Lower lobe of right lung (tissue), 2 donors: ENCODE results near the gene NRXN3. TPM values are rescaled to one million over a fixed set of nuclear protein-coding genes. Genes with fewer than 3 reads are reported as not detected.

Experiments used
- ATAC-seq, 2 donors: fragments of 200-7000 bp; cut with Tn5 transposase; one replicate each; pipeline ENCODE4 v1.9.1; 2020 to 2022; ENCODE audit warnings: mild to moderate bottlenecking in 2 of 2, moderate library complexity in 2 of 2
- DNase-seq: peaks from one replicate; pipeline ENCODE4 v3.0.0-alpha.2; 2020
- H3K27ac ChIP-seq: fragments of 200-600 bp; one replicate; pipeline ENCODE4 v1.8.0; 2022
- H3K27me3 ChIP-seq: fragments of 200-600 bp; one replicate; pipeline ENCODE4 v1.8.0; 2022; ENCODE audit warnings: low read depth
- H3K36me3 ChIP-seq: fragments of 200-600 bp; one replicate; pipeline ENCODE4 v1.8.0; 2022; ENCODE audit warnings: mild to moderate bottlenecking
- H3K4me1 ChIP-seq: fragments of 200-600 bp; one replicate; pipeline ENCODE4 v1.8.0; 2022
- H3K4me3 ChIP-seq: fragments of 200-600 bp; one replicate; pipeline ENCODE4 v1.8.0; 2022; ENCODE audit warnings: mild to moderate bottlenecking
- H3K9me3 ChIP-seq: fragments of 200-600 bp; one replicate; pipeline ENCODE4 v1.8.0; 2022
- intact Hi-C: fragments of 100-400 bp; cut with DNase I; formaldehyde crosslinking; loops from one replicate; pipeline ENCODE4 v1.11.0; 2022
- total RNA-seq: library from RNA; stranded (reverse); fragmentation: NEBNext Ultra II Directional; extraction: Animal tissue kit (Norgen Biotek cat#: 25700); gene quantifications from one replicate; pipeline ENCODE4 v1.2.1, GENCODE V29; 2021
- TF ChIP-seq, protein P1 (sequence below): fragments of 200-600 bp; IDR thresholded peaks from one replicate; pipeline ENCODE4 v1.8.0; 2022; ENCODE audit warnings: antibody characterized with exemption, mild to moderate bottlenecking
- donor health status: DM: no; HTN: yes; CAD: no; lungs with severe emphysema.

NRXN3 gene
- total RNA-seq, 1 donor from 2014 or later = 9.0 TPM

DNA sequence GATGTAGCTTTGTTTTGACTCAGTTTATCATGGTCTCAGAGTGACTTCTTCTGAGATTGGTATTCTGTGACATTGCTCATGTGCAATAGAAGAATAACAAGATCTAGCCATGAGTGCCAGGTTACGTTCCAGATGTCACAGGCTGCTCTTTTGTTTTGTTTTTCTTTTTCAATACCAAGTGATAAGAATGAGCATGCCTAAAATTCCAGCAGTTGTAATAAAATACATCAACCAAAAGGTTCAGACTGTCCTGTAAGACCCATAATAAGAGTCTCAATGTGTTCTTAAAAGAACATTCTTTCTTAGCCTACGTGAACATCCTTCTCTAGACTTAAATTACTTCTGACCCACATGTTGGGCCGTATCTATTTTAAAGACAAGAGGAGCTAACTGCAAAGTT, 1371.9 kb downstream of the NRXN3 start:
- H3K27me3 ChIP-seq = no peaks in the 10 kb centered on the region
- H3K27ac ChIP-seq = no peak overlapping the region
- DNase-seq (no peak), ATAC-seq (no peak)
- no peaks in the 10 kb centered on the region for H3K4me1 ChIP-seq
- TF ChIP-seq, protein P1, sequence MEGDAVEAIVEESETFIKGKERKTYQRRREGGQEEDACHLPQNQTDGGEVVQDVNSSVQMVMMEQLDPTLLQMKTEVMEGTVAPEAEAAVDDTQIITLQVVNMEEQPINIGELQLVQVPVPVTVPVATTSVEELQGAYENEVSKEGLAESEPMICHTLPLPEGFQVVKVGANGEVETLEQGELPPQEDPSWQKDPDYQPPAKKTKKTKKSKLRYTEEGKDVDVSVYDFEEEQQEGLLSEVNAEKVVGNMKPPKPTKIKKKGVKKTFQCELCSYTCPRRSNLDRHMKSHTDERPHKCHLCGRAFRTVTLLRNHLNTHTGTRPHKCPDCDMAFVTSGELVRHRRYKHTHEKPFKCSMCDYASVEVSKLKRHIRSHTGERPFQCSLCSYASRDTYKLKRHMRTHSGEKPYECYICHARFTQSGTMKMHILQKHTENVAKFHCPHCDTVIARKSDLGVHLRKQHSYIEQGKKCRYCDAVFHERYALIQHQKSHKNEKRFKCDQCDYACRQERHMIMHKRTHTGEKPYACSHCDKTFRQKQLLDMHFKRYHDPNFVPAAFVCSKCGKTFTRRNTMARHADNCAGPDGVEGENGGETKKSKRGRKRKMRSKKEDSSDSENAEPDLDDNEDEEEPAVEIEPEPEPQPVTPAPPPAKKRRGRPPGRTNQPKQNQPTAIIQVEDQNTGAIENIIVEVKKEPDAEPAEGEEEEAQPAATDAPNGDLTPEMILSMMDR = no peak
- intact Hi-C loops = no loop called here
- H3K36me3 ChIP-seq = no peaks in the 10 kb centered on the region
- no peak overlapping the region for H3K4me3 ChIP-seq
- H3K9me3 ChIP-seq = no peaks in the 10 kb centered on the region

DNA sequence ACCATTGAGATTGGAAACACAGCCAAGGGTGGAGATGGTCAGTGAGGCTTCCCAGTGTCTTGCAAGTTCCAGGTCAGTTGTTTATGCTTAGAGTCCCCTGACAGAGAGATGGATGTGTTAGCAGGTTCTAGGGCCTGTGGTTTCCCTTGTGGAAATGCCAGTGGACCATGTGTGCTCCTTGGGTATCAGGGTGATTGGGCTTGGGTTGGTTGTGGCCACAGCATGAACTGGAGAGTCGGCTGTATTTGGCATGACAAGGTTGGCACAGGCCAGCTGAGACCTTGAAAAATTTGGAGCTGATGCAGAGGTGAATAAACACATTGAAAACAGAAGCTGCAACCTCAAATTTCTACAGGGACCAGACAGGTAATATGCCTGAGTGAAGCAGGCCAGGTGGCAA, 1373.2 kb downstream of the NRXN3 start:
- Histone ChIP-seq H3K27ac (no peak overlapping the region), H3K9me3 (no peaks in the 10 kb centered on the region), H3K4me1 (no peaks in the 10 kb centered on the region), H3K27me3 (no peaks in the 10 kb centered on the region), H3K36me3 (no peaks in the 10 kb centered on the region), H3K4me3 (no peak overlapping the region)
- ATAC-seq = no peak
- no peak for DNase-seq
- intact Hi-C loops = no loop called here
- TF ChIP-seq, protein P1 = no peak

DNA sequence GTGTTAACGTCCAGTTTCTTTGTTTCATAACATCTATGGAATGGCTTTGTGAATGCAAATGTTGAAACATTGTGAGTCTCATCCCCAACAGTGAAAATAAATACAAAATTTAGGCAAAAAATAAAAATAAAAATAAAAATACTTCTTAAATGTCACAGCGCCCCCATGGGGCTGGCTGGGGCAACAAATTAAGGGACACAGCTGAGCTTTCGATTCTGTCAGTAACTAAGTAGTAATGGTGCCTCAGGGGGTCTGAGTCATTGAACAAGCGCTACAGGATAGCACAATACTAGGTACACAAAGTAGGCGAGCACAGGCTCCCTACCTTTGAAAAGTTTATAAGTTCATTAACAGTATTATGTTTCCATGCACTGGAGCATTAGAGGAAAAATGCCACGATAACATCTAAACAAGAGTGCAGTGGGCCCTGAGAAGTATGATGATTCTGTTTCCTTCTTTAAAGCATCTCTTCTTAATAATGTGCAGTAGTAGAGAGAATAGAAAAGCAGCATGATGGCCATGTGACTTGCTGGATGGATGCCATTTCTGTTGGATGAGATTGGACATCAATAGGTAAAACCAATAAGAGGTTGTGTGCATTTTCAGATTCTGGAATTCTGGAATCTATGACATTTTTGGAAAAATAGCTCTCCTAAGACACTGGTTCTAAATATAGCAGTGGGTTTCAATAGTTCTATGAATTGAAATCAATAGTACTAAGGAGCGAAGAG, 1374.0 kb downstream of the NRXN3 start:
- ATAC-seq (no peak), DNase-seq (no peak)
- Histone ChIP-seq H3K27ac (no peak overlapping the region), H3K27me3 (no peaks in the 10 kb centered on the region), H3K36me3 (no peaks in the 10 kb centered on the region), H3K4me1 (no peaks in the 10 kb centered on the region), H3K4me3 (no peak overlapping the region), H3K9me3 (no peaks in the 10 kb centered on the region)
- intact Hi-C loops = no loop called here
- TF ChIP-seq, protein P1 = peak; percentile 24

DNA sequence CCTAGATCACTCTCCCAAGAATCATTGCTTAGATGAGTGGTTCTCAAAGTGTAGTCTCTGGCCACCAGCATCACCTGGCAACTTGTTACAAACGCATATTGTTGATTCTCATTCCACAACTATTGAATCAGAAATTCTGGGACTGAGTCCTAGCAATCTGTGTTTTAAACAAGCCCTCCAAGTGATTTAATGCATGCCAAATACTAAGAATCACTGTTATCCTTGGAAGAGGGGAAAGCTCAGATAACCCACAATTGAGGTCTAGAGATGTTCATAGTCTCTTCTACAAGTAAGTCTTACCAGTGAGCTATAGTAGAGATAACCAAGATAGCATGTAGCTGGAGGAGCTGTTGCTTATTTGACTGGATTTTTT, 1374.5 kb downstream of the NRXN3 start:
- ATAC-seq = no peak
- Histone ChIP-seq H3K4me3 (no peak overlapping the region), H3K9me3 (no peaks in the 10 kb centered on the region), H3K27me3 (no peaks in the 10 kb centered on the region), H3K36me3 (no peaks in the 10 kb centered on the region), H3K27ac (no peak overlapping the region), H3K4me1 (no peaks in the 10 kb centered on the region)
- no peak for DNase-seq
- TF ChIP-seq, protein P1 = no peak
- intact Hi-C loops = no loop called here

DNA sequence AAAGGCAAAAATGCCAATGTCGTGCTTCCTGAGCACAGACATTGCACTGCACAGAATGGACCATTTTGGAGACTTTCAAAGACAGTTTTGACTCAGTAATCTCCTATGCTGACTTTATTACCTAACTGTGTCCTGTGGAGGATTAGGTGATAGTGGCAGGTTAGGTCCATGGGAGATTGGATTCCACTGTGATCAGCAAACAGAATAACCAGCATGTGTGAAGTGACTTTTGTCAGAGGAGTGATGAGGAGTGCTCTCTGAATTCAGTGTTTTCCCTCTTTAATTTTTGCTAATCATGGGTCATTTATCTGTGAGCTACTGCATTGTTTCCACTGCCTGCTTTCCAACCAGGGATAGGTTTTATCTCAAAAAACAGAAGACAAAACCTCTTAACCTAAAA, 1378.7 kb downstream of the NRXN3 start:
- no peak for ATAC-seq
- intact Hi-C loops = no loop called here
- H3K27ac ChIP-seq = no peak overlapping the region
- no peak overlapping the region for H3K4me3 ChIP-seq
- H3K36me3 ChIP-seq = no peaks in the 10 kb centered on the region
- H3K27me3 ChIP-seq = no peaks in the 10 kb centered on the region
- no peak for DNase-seq
- TF ChIP-seq, protein P1 = no peak
- H3K4me1 ChIP-seq = no peaks in the 10 kb centered on the region
- no peaks in the 10 kb centered on the region for H3K9me3 ChIP-seq
